Body of pancreas (tissue), 4 donors: ENCODE measurements around the gene PRSS22. TPM values are rescaled to one million over a fixed set of nuclear protein-coding genes. Genes with fewer than 3 reads are reported as not detected.

Experiments
- ATAC-seq: fragments of 150-250 bp; one replicate; pipeline ENCODE4 v1.9.1; 2016
- DNase-seq, 4 donors: peaks; one replicate each; pipeline ENCODE4 v3.0.0-alpha.2; 2019
- H3K27ac ChIP-seq, 4 donors: fragments of 200-600 bp; sonication (generic); 1 replicate in 3 of 4; 2 replicates in 1 of 4; pipeline versions ENCODE4 v1.5.1 to v1.6.1; 2016 to 2019; ENCODE audit warnings: mild to moderate bottlenecking in 1 of 4, mixed read lengths in 1 of 4, moderate library complexity in 1 of 4
- H3K27me3 ChIP-seq, 2 donors: fragments of 200-600 bp; sonication (generic); one replicate each; pipeline ENCODE4 v1.6.0; 2016; ENCODE audit warnings: mild to moderate bottlenecking in 1 of 2
- H3K36me3 ChIP-seq, 2 donors: fragments of 200-600 bp; sonication (generic); replicated peaks in 1 of 2; 2 replicates each; pipeline ENCODE4 v1.5.1; 2016; ENCODE audit warnings: low read depth in 2 of 2; ENCODE audit not compliant: insufficient read depth in 1 of 2
- H3K4me1 ChIP-seq: fragments of 200-600 bp; sonication (generic); one replicate; pipeline ENCODE4 v1.6.0; 2016
- H3K4me3 ChIP-seq, 2 donors: fragments of 200-600 bp; sonication (generic); 1 replicate in 1 of 2; 2 replicates in 1 of 2; pipeline ENCODE4 v1.5.1; 2016 to 2019
- H3K9me3 ChIP-seq, 3 donors: fragments of 200-600 bp; sonication (generic); 1 replicate in 2 of 3; 2 replicates in 1 of 3; pipeline ENCODE4 v1.5.1; 2016
- POLR2A ChIP-seq, 3 donors: fragments of 450-650 bp; IDR thresholded peaks; one replicate each; pipeline ENCODE4 v1.6.1; 2016; ENCODE audit warnings: antibody characterized with exemption in 3 of 3, mild to moderate bottlenecking in 2 of 3
- WGBS, 2 donors: methylation state at CpG; one replicate each; pipeline ENCODE4 v1.1.5; 2017; 5-methylcytosine and 5-hydroxymethylcytosine counted together
- intact Hi-C: fragments of 100-400 bp; cut with DNase I; formaldehyde crosslinking; loops from one replicate; pipeline ENCODE4 v1.15.1; 2023
- total RNA-seq, 2 donors: library from RNA; depleted of rRNA; stranded (reverse); fragments of >200 nt; gene quantifications; one replicate each; pipeline ENCODE4 v1.1.0, GENCODE V29; 2016
- TF ChIP-seq, protein P1 (sequence below), 7 experiments: fragments of 450-650 bp in 4 of 7; fragments of 200-600 bp in 3 of 7; sonication (generic) in 3 of 7; IDR thresholded peaks; one replicate each; pipeline ENCODE4 v1.5.1; 2016 to 2019; ENCODE audit warnings: antibody characterized with exemption in 7 of 7

The PRSS22 gene
- total RNA-seq, 2 donors from 2014 or later: 3.6 to 19.4 TPM

DNA sequence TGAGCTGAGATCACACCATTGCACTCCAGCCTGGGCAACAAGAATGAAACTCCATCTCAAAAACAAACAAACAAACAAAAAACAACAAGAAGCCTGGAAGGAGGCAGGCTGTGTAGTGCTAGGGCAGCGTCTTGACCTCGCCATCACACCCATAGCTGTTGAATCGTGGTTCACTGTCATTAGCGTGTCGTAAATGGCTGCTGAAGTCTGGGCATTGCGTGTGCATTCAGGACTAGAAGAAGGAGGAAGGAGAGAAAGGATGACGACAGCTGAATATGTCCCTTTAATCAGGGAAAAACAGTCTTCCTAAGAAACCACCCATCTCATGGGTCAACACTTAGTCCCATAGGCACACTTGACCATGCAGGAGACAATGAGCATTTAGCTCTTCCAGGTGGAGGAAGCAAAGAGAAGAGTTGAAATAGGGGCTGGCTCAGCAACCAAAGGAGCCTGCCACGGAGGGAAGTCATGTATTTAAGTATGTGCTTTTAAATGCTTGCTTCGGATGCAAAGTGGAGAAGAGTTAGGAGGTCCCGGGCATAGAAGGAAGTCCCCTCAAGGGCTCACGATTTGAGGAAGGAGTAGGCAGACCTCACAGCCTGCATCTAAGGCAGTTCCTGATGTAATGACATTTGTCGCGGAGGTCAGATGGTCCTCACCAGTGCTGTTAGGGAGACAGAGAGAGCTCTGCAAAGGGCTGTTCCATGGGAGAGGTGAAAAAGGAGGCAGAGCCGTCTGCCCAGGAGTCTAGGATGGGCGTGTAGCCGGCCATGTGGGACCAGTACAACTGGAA, 8.8 kb downstream of the PRSS22 start:
- H3K36me3 ChIP-seq: peaks cover 0 to 4% of the 10 kb centered on the region in 2 donors
- no peaks in the 10 kb centered on the region for H3K4me1 ChIP-seq
- H3K9me3 ChIP-seq: no peaks in the 10 kb centered on the region
- 63 to 67% methylated on average over 16 of the region's 16 CpGs for WGBS, 2 donors
- intact Hi-C loops: no loop called here
- TF ChIP-seq POLR2A (IDR thresholded peaks at IDR 0.05): no peak
- TF ChIP-seq, protein P1, sequence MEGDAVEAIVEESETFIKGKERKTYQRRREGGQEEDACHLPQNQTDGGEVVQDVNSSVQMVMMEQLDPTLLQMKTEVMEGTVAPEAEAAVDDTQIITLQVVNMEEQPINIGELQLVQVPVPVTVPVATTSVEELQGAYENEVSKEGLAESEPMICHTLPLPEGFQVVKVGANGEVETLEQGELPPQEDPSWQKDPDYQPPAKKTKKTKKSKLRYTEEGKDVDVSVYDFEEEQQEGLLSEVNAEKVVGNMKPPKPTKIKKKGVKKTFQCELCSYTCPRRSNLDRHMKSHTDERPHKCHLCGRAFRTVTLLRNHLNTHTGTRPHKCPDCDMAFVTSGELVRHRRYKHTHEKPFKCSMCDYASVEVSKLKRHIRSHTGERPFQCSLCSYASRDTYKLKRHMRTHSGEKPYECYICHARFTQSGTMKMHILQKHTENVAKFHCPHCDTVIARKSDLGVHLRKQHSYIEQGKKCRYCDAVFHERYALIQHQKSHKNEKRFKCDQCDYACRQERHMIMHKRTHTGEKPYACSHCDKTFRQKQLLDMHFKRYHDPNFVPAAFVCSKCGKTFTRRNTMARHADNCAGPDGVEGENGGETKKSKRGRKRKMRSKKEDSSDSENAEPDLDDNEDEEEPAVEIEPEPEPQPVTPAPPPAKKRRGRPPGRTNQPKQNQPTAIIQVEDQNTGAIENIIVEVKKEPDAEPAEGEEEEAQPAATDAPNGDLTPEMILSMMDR (IDR thresholded peaks at IDR 0.05): no peak
- no peak overlapping the region for H3K27ac ChIP-seq
- H3K4me3 ChIP-seq: no peak overlapping the region
- DNase-seq (no peak), ATAC-seq (no peak)
- no peaks in the 10 kb centered on the region for H3K27me3 ChIP-seq

DNA sequence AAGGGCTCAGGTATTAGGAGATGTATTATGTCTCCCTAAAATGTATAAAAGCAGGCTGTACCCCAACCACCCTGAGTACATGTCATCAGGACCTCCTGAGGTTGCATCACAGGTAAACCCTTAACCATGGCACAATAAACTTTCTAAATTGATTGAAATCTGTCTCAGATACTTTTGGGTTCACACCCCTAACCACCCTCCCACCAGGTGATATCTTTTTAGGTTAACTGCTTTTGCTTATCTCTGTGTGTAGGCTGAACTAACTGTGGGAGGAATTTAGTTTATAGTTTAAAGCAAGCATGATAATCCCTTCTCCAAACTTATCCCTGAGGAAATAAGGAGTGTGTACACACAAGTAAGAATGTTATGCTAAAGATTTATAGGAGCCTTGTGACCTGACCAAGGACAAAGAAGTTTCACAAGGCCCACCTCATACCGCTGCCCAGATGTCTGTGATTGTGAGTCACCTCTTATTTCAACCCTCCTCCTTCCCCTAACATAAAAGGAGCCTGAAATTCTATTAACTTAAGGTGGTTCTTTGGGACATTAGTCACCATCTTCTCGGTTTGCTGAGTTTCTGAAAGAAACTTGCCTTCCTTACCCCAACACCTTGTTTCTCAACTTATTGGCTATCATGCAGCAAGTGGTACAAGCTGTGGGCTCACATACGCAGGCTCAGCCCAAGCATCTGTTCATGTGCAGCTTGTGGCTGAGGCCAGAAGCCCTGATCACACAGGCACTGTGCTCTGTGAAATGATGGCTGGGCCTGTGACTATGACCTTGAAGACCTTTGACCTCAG, 11.3 kb downstream of the PRSS22 start:
- WGBS, 2 donors: 56 to 67% methylated on average over 3 of the region's 3 CpGs
- Histone ChIP-seq H3K4me3 (no peak overlapping the region), H3K27ac (no peak overlapping the region), H3K27me3 (no peaks in the 10 kb centered on the region), H3K36me3 (no peaks in the 10 kb centered on the region), H3K4me1 (peaks cover 8% of the 10 kb centered on the region), H3K9me3 (no peaks in the 10 kb centered on the region)
- ATAC-seq: no peak
- TF ChIP-seq, protein P1 (IDR thresholded peaks at IDR 0.05): no peak
- no peak for TF ChIP-seq POLR2A (IDR thresholded peaks at IDR 0.05)
- intact Hi-C loops: no loop called here
- DNase-seq: no peak

DNA sequence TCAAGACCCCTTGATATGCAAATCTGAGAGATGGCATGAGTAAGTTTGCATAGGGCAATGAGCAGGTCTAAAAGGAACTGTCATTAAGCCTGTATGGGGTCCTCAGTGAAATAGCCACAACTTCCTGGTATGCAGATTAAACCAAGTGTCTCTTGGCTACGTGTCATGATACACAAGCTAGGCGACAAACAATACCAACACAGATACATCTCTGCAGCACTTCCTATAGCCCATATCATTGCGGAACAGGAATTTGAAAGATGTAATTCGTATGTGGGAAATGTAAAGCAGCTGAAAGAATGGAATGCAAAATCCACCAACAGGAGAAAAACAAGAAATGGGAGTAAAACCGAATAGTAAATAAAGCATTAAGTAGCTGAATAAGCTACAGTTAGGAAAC, 12.9 kb downstream of the PRSS22 start:
- no peaks in the 10 kb centered on the region for H3K27me3 ChIP-seq
- H3K36me3 ChIP-seq: no peaks in the 10 kb centered on the region
- H3K4me3 ChIP-seq: no peak overlapping the region
- TF ChIP-seq, protein P1 (IDR thresholded peaks at IDR 0.05): no peak
- no peak for TF ChIP-seq POLR2A (IDR thresholded peaks at IDR 0.05)
- peaks cover 8% of the 10 kb centered on the region for H3K4me1 ChIP-seq
- H3K9me3 ChIP-seq: no peaks in the 10 kb centered on the region
- no peak for ATAC-seq
- no peak overlapping the region for H3K27ac ChIP-seq
- WGBS, 2 donors: 72 to 76% methylated on average over 5 of the region's 5 CpGs
- DNase-seq: no peak
- intact Hi-C loops: no loop called here

DNA sequence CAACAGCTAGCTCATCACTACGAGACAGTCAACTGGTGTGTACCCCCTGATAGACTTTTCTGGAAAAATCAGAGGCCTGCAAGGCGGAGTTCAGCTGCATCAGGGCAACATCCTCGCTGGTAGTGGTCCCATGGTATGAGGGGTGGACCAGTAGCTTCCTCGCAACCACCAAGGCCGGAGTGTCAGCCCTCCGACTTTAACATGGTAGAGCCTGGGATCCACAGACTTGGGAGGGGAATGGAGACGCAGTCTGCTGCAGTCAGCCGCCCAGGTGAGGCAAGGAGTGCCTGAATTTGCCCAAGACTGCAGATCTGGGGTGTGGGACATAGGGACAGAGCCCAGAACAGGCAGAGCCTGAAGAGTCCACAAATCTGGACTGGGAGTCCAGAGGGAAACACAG, 14.4 kb downstream of the PRSS22 start:
- WGBS, 2 donors: 78 to 84% methylated on average over 8 of the region's 8 CpGs
- H3K27me3 ChIP-seq: no peaks in the 10 kb centered on the region
- ATAC-seq (no peak), DNase-seq (no peak)
- intact Hi-C loops: no loop called here
- no peak overlapping the region for H3K27ac ChIP-seq
- peaks cover 8% of the 10 kb centered on the region for H3K4me1 ChIP-seq
- H3K9me3 ChIP-seq: no peaks in the 10 kb centered on the region
- TF ChIP-seq, protein P1 (IDR thresholded peaks at IDR 0.05): no peak
- TF ChIP-seq POLR2A (IDR thresholded peaks at IDR 0.05): no peak
- no peak overlapping the region for H3K4me3 ChIP-seq
- no peaks in the 10 kb centered on the region for H3K36me3 ChIP-seq
